Left ventricle myocardium inferior (tissue), 1 donor: ENCODE measurements around the gene ZNF480. TPM values are rescaled to one million over a fixed set of nuclear protein-coding genes. Genes with fewer than 3 reads are reported as not detected.
"Not testable (repeated sequence)": the region's sequence is repeated elsewhere in the genome, so short reads cannot be mapped to it uniquely, and the experiment has no call there.

ENCODE experiments used
- DNase-seq: peaks from one replicate; pipeline ENCODE4 v3.0.0-alpha.2; 2020
- H3K27ac ChIP-seq: fragments of 200-600 bp; replicated peaks from 2 replicates; pipeline ENCODE4 v1.8.0; 2021
- H3K27me3 ChIP-seq: fragments of 200-600 bp; 2 replicates; pipeline ENCODE4 v1.8.0; 2021; ENCODE audit warnings: low read depth
- H3K36me3 ChIP-seq: fragments of 200-600 bp; 2 replicates; pipeline ENCODE4 v1.8.0; 2021
- H3K4me1 ChIP-seq: fragments of 200-600 bp; 2 replicates; pipeline ENCODE4 v1.8.0; 2021
- H3K4me3 ChIP-seq: fragments of 200-600 bp; 2 replicates; pipeline ENCODE4 v1.8.0; 2021; ENCODE audit warnings: mild to moderate bottlenecking, moderate library complexity
- H3K9me3 ChIP-seq: fragments of 200-600 bp; replicated peaks from 2 replicates; pipeline ENCODE4 v1.8.0; 2021
- intact Hi-C: fragments of 100-400 bp; cut with micrococcal nuclease; formaldehyde crosslinking; loops from one replicate; pipeline ENCODE4 v1.11.0; 2022
- long read RNA-seq: library from polyadenylated mRNA; unstranded; transcript quantifications from one replicate; pipeline ENCODE4 v2.0.0, GENCODE V29; 2021
- total RNA-seq: library from RNA; stranded (reverse); fragmentation: NEBNext Ultra II Directional; extraction: Animal tissue kit (Norgen Biotek cat#: 25700); gene quantifications from one replicate; pipeline ENCODE4 v1.2.1, GENCODE V29; 2021
- TF ChIP-seq, protein P1 (sequence below): fragments of 200-600 bp; IDR thresholded peaks from 2 replicates; pipeline ENCODE4 v1.8.0; 2021; ENCODE audit warnings: antibody characterized with exemption, mild to moderate bottlenecking, borderline replicate concordance
- donor health status: DM: no; HTN: yes; CAD: no; lungs with severe emphysema.

The ZNF480 gene
- total RNA-seq = 18.9 TPM
- long read RNA-seq, full-length matches to known transcripts = 5 of 5 reads
- long read RNA-seq, partial matches to known transcripts = 0 of 5 reads
- long read RNA-seq, other reads (novel, unspliced or antisense) = 0 of 5 reads

DNA sequence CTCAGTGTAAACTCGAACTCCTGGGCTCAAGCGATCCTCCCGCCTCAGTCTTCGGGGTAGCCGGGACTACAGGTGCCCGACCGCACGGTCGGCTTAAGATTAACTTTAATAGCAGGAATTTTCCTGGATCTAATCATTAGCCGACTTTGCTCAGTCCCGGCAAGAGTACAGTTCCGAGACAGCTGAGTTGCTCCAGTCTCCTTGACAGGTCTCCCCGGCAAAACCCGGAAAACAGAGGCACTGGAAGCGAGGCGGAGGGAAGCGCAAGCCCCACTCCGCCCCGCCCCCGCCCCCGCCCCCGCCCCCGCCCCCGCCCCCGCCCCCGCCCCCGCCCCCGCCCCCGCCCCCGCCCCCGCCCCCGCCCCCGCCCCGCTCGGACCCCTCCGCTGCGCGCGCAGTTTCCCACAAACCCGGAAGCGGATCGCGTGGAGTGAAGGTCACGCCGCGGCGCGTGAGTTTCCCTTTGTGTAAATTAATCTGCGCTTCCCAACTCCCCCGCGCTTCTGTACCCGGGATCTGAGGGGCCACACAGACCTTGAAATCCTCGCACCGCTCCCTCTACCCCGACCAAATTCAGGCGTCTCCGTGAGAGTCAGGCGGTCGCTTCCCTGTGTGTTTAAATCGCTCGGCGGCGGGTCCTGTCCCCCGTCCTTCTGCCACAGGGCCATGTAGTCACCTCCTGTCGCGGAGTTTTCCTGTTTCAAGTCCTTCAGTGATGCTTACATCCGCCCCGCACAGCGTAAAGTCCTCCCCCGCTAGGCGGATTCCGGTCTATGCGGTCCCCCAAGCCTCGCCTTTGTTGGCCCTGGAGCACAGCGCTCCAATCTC lies at the start of gene ZNF480:
TSS of gene ZNF480 (plus strand) at position 397 of the 828 bp plus-strand sequence. CDS start 3,244 bp downstream, outside the sequence.
- intact Hi-C loops = no loop called here

DNA sequence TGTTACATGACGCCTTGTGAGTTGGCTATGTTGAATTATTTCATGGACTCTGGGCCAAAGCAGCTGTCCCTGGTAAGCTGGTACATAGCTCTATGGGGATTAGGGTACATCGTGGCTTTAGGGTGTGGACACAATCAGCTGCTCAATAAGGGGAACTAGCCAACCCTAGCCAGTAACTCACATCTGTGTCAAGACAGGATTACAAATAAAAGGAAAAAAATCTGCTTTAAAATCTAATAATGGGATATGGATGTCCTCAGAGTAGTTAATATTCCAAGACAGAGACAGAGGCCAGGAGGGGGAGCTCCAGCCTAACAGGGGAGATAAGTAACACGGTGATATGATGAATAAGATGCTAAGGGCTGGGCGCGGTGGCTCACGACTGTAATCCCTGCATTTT lies 48.7 kb upstream of the ZNF480 start:
- DNase-seq = peak; percentile 43
- H3K27me3 ChIP-seq = no peaks in the 10 kb centered on the region
- no peak overlapping the region for H3K27ac ChIP-seq
- H3K4me3 ChIP-seq = no peak overlapping the region
- H3K36me3 ChIP-seq = no peaks in the 10 kb centered on the region
- intact Hi-C loops = loop anchor here (5.0 kb wide), 1 partner anchor 499 kb away; no protein-coding TSS in a partner anchor
- no peaks in the 10 kb centered on the region for H3K4me1 ChIP-seq
- TF ChIP-seq, protein P1, sequence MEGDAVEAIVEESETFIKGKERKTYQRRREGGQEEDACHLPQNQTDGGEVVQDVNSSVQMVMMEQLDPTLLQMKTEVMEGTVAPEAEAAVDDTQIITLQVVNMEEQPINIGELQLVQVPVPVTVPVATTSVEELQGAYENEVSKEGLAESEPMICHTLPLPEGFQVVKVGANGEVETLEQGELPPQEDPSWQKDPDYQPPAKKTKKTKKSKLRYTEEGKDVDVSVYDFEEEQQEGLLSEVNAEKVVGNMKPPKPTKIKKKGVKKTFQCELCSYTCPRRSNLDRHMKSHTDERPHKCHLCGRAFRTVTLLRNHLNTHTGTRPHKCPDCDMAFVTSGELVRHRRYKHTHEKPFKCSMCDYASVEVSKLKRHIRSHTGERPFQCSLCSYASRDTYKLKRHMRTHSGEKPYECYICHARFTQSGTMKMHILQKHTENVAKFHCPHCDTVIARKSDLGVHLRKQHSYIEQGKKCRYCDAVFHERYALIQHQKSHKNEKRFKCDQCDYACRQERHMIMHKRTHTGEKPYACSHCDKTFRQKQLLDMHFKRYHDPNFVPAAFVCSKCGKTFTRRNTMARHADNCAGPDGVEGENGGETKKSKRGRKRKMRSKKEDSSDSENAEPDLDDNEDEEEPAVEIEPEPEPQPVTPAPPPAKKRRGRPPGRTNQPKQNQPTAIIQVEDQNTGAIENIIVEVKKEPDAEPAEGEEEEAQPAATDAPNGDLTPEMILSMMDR = peak; percentile 68
- H3K9me3 ChIP-seq = no peaks in the 10 kb centered on the region

More for the DNA sequence above, at the start of gene ZNF480:
- TF ChIP-seq, protein P1 = no peak
- no peaks in the 10 kb centered on the region for H3K27me3 ChIP-seq
- peak within 1 kb of the TSS; percentile 97 for H3K27ac ChIP-seq
- peak within 1 kb of the TSS; percentile 95 for H3K4me3 ChIP-seq
- peaks cover 45% of the 10 kb centered on the region for H3K36me3 ChIP-seq
- peak; percentile 88 for DNase-seq
- H3K9me3 ChIP-seq = peaks cover 6% of the 10 kb centered on the region
- H3K4me1 ChIP-seq = peaks cover 22% of the 10 kb centered on the region

DNA sequence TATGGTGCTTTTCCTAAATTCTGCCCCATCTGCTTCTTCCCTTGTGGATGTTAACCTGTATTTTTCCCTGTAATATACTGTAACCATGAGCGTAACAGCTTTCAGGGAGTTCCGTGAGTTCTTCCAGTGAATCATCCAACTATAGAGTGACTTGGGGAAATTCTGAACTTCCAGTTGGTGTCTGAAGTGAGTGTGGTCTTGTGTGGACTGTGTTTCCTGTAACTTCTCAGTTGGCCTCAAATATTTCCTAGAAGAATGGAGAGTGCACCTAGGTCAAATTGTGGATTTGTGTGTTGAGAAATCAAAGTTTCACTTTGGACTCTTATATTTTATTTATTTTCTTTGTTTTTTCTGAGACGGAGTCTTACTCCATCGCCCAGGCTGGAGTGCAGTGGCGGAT lies 38.5 kb upstream of the ZNF480 start:
- Histone ChIP-seq H3K36me3 (no peaks in the 10 kb centered on the region), H3K27ac (no peak overlapping the region), H3K9me3 (no peaks in the 10 kb centered on the region), H3K4me1 (no peaks in the 10 kb centered on the region), H3K27me3 (no peaks in the 10 kb centered on the region), H3K4me3 (no peak overlapping the region)
- DNase-seq = no peak
- TF ChIP-seq, protein P1 = no peak
- intact Hi-C loops = no loop called here

DNA sequence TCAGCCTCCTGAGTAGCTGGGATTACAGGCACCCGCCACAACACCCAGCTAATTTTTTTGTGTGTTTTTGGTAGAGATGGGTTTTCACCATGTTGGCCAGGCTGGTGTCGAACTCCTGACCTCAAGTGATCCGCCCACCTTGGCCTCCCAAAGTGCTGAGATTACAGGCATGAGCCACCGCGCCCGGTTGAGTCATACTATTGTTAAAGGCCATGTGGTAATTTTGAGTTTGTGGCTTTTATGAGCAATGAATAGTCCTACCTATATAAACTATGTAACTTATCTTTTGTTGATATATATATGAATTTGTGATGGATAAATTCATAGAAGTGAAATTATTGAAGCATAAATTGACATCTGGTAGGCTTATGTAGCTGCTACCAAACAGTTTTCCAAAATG lies 31.4 kb upstream of the ZNF480 start:
- H3K27me3 ChIP-seq, H3K4me3 ChIP-seq, H3K36me3 ChIP-seq, intact Hi-C loops, H3K27ac ChIP-seq, DNase-seq, H3K9me3 ChIP-seq: not testable (repeated sequence)
- H3K4me1 ChIP-seq = peaks cover 16% of the 10 kb centered on the region

DNA sequence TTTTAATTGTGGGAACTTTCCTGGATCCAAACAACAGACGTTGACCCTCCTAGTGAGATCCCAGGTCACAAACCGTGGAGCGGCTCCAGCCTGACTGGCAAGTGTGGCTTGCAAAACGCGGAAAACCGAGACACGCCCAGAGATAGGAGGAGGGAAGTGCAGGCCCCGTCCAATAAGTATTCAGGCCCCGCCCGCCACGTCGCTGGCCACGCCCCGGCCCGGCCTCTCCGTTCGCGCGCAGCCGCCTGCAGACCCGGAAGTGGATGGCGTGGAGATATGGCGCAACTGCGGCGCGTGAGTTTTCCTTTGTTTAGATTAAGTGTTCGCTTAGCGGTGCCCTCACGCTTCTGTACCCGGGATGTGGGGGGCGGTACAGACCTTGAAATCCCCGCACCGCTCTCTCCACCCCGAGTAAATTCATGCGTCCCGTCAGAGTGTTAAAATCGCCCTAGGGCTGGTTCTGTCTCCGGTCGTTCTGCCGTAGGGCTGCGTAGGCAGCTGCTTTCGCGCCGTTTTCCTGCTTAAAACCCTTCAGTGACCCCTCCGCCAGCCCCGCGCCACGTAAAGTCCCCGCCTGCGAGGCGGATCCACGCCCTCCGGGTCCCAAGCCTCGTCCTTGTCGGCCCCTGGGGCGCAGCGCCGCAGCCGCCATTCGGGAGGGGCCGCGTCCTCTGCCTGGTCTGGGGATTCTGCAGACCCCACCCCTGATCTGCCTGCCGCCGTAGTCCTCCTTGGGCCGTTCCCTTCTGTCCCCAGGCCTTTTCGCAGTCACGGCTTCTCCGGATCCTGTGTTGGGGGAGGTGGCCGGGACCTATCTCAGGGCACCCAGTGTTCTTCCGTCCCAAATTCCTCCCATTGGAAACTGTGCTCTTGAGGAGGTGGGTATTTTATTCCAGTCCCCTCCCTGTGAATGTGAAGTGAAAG lies 27.4 kb upstream of the ZNF480 start, which contains the start of gene ZNF766:
TSS of gene ZNF766 (plus strand) at position 250 of the 924 bp plus-strand sequence. CDS start at position 277, 27 bp downstream.
- H3K4me1 ChIP-seq = peaks cover 42% of the 10 kb centered on the region
- no peaks in the 10 kb centered on the region for H3K27me3 ChIP-seq
- intact Hi-C loops = no loop called here
- H3K4me3 ChIP-seq = peak within 1 kb of the TSS; percentile 99
- TF ChIP-seq, protein P1 = no peak
- H3K9me3 ChIP-seq = no peaks in the 10 kb centered on the region
- DNase-seq = peak; percentile 98
- peak within 1 kb of the TSS; percentile 97 for H3K27ac ChIP-seq
- peaks cover 6% of the 10 kb centered on the region for H3K36me3 ChIP-seq
